ENCODE measurements around the gene TBC1D1.

GRCh38 chr4:38114386-38115150, 223.7 kb downstream of the TBC1D1 start:
- TF ChIP-seq CTCF (IDR thresholded peaks at IDR 0.05; ENCODE audit: extremely low read depth in 1 of 2, insufficient read depth in 1 of 2, low read depth in 1 of 2, low read length in 2 of 2) (no peak), POLR2AphosphoS5 (IDR thresholded peaks at IDR 0.05; ENCODE audit: insufficient read depth, low read depth, low read length) (no peak), POLR2A (IDR thresholded peaks at IDR 0.05; ENCODE audit: low read depth, low read length) (no peak)

Measured in endothelial cell of umbilical vein (primary cell).